Endothelial cell (in vitro differentiated cells): ENCODE measurements around the gene BCL7A. TPM values are rescaled to one million over a fixed set of nuclear protein-coding genes. Genes with fewer than 3 reads are reported as not detected.

Experiments
- DNase-seq: peaks from one replicate; pipeline ENCODE4 v3.0.0; 2021; ENCODE audit warnings: low spot score
- H3K27ac Mint-ChIP-seq: one replicate; pipeline ENCODE4 v1.8.0; 2021; ENCODE audit warnings: mixed read lengths, inconsistent platforms; ENCODE audit not compliant: unreplicated experiment
- H3K27me3 Mint-ChIP-seq: one replicate; pipeline ENCODE4 v1.8.0; 2021; ENCODE audit warnings: mild to moderate bottlenecking, moderate library complexity, mixed read lengths, inconsistent platforms; ENCODE audit not compliant: unreplicated experiment
- H3K36me3 Mint-ChIP-seq: one replicate; pipeline ENCODE4 v1.8.0; 2021; ENCODE audit warnings: mild to moderate bottlenecking, low read depth, mixed read lengths, inconsistent platforms; ENCODE audit not compliant: unreplicated experiment
- H3K4me1 Mint-ChIP-seq: one replicate; pipeline ENCODE4 v1.8.0; 2021; ENCODE audit warnings: mild to moderate bottlenecking, mixed read lengths, inconsistent platforms; ENCODE audit not compliant: unreplicated experiment
- H3K4me3 Mint-ChIP-seq: one replicate; pipeline ENCODE4 v1.8.0; 2021; ENCODE audit warnings: mild to moderate bottlenecking, mixed read lengths, inconsistent platforms; ENCODE audit not compliant: unreplicated experiment
- H3K9me3 Mint-ChIP-seq: one replicate; pipeline ENCODE4 v1.8.0; 2021; ENCODE audit warnings: mixed read lengths, inconsistent platforms; ENCODE audit not compliant: unreplicated experiment
- total RNA-seq: library from RNA; stranded (reverse); fragmentation: NEBNext Ultra II Directional; extraction: Animal tissue kit (Norgen Biotek cat#: 25700); gene quantifications from one replicate; pipeline ENCODE4 v1.2.1, GENCODE V29; 2021; ENCODE audit not compliant: unreplicated experiment
- TF ChIP-seq, protein P1 (sequence below): fragments of 200-600 bp; sonication (generic); IDR thresholded peaks from one replicate; pipeline ENCODE4 v1.5.0; 2021; ENCODE audit warnings: antibody characterized with exemption; ENCODE audit not compliant: unreplicated experiment

Gene BCL7A
- total RNA-seq, 1 donor from 2014 or later, result 6.2 TPM

DNA sequence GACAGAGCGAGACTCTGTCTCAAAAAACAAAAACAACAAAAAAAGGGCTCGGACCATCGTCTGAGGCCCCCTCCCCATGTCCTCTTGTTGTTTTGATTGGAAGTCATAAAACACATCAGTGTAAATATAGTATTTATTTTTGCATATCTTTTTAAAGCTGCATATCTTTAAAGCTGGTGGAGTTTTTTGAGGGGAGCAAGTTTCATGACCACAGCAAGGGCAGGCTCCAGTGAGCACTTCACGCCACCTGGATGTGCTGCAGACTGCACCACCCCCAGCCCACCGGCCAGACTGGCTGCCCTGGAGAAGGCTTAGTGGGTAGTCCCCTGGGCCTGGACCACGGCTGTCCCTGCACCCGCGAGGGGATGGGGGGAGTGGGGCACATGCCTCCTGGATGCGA, 11.9 kb upstream of the BCL7A start:
- H3K4me3 Mint-ChIP-seq, result no peak overlapping the region
- DNase-seq, result no peak
- no peaks in the 10 kb centered on the region for H3K9me3 Mint-ChIP-seq
- H3K27ac Mint-ChIP-seq, result no peak overlapping the region
- no peaks in the 10 kb centered on the region for H3K4me1 Mint-ChIP-seq
- no peaks in the 10 kb centered on the region for H3K36me3 Mint-ChIP-seq
- no peaks in the 10 kb centered on the region for H3K27me3 Mint-ChIP-seq
- TF ChIP-seq, protein P1, sequence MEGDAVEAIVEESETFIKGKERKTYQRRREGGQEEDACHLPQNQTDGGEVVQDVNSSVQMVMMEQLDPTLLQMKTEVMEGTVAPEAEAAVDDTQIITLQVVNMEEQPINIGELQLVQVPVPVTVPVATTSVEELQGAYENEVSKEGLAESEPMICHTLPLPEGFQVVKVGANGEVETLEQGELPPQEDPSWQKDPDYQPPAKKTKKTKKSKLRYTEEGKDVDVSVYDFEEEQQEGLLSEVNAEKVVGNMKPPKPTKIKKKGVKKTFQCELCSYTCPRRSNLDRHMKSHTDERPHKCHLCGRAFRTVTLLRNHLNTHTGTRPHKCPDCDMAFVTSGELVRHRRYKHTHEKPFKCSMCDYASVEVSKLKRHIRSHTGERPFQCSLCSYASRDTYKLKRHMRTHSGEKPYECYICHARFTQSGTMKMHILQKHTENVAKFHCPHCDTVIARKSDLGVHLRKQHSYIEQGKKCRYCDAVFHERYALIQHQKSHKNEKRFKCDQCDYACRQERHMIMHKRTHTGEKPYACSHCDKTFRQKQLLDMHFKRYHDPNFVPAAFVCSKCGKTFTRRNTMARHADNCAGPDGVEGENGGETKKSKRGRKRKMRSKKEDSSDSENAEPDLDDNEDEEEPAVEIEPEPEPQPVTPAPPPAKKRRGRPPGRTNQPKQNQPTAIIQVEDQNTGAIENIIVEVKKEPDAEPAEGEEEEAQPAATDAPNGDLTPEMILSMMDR, result no peak

DNA sequence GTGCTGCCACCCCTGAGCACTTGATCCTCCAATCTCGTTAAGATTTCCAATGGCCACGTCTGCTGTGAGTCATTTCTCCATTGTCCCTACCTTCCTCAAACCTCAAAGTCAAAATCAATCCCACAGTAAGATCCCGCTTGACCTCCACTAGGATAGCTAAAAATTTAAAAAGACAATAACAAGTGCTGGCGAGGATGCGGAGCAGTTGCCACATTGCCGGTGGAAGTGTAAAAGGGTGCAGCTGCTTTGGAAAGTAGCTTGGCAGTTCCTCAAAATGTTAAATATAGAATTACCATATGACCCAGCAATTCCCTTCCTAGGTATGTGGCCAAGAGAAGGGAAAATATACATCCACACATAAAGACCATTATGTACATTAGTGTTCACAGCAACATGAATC, 9.5 kb upstream of the BCL7A start:
- H3K27me3 Mint-ChIP-seq, result no peaks in the 10 kb centered on the region
- no peaks in the 10 kb centered on the region for H3K4me1 Mint-ChIP-seq
- H3K36me3 Mint-ChIP-seq, result no peaks in the 10 kb centered on the region
- TF ChIP-seq, protein P1, result no peak
- H3K4me3 Mint-ChIP-seq, result no peak overlapping the region
- H3K9me3 Mint-ChIP-seq, result no peaks in the 10 kb centered on the region
- H3K27ac Mint-ChIP-seq, result no peak overlapping the region
- no peak for DNase-seq

DNA sequence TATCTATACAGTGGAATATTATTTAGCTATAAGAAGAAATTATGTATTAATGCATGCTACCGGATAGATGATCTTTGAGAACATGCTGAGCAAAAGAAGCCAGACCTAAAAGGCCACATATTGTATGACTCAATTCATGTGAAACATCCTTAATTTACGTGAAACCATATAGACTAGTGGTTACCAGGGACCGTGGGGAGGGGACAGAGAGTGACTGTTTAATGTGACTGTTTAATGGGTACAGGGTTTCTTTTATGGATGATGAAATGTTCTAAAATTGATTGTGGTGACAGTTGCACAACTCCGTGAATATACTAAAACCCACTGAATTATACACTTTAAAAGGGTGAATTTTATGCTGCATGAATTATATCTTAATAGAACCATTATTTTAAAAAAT, 8.5 kb upstream of the BCL7A start:
- H3K4me1 Mint-ChIP-seq, result no peaks in the 10 kb centered on the region
- TF ChIP-seq, protein P1, result no peak
- no peaks in the 10 kb centered on the region for H3K27me3 Mint-ChIP-seq
- no peaks in the 10 kb centered on the region for H3K9me3 Mint-ChIP-seq
- no peaks in the 10 kb centered on the region for H3K36me3 Mint-ChIP-seq
- no peak for DNase-seq
- no peak overlapping the region for H3K4me3 Mint-ChIP-seq
- no peak overlapping the region for H3K27ac Mint-ChIP-seq

- peaks cover 2% of the 10 kb centered on the region for H3K27me3 Mint-ChIP-seq
- no peaks in the 10 kb centered on the region for H3K9me3 Mint-ChIP-seq
- H3K4me3 Mint-ChIP-seq, result no peak overlapping the region
- H3K27ac Mint-ChIP-seq, result no peak overlapping the region
- H3K36me3 Mint-ChIP-seq, result no peaks in the 10 kb centered on the region
- TF ChIP-seq, protein P1, result no peak
- no peaks in the 10 kb centered on the region for H3K4me1 Mint-ChIP-seq
- DNase-seq, result no peak
Observed at GRCh38 chr12:122013791-122014590, 7.7 kb upstream of the BCL7A start.

DNA sequence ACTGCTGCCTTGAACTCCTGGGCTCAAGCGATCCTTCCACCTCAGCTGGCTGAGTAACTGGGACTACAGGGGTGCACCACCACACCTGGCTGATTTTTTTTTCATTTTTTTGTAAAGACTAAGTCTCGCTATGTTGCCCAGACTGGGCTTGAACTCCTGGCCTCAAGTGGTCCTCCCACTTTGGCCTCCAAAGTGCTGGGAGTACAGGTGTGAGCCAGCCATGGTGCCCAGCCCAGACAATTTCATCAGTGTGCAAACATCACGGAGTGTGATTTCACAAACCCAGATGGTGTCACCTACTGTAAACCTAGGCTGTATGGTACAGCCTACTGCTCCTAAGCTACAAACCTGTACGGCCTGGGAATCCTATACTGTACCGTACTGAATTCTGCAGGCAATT, 6.9 kb upstream of the BCL7A start:
- H3K9me3 Mint-ChIP-seq, result no peaks in the 10 kb centered on the region
- DNase-seq, result no peak
- H3K27me3 Mint-ChIP-seq, result peaks cover 2% of the 10 kb centered on the region
- H3K4me3 Mint-ChIP-seq, result no peak overlapping the region
- TF ChIP-seq, protein P1, result no peak
- no peaks in the 10 kb centered on the region for H3K36me3 Mint-ChIP-seq
- no peak overlapping the region for H3K27ac Mint-ChIP-seq
- H3K4me1 Mint-ChIP-seq, result no peaks in the 10 kb centered on the region
